HG03175 (cell line): Measurements from ENCODE around the gene ANKRD65.
"Not testable (repeated sequence)": the region's sequence is repeated elsewhere in the genome, so short reads cannot be mapped to it uniquely, and the experiment has no call there.

Experiments used
- ATAC-seq: cut with Tn5 transposase; IDR thresholded peaks from one replicate; pipeline ENCODE4 v1.9.1; 2021; ENCODE audit warnings: mild to moderate bottlenecking, moderate library complexity; ENCODE audit not compliant: unreplicated experiment

ANKRD65 gene

DNA sequence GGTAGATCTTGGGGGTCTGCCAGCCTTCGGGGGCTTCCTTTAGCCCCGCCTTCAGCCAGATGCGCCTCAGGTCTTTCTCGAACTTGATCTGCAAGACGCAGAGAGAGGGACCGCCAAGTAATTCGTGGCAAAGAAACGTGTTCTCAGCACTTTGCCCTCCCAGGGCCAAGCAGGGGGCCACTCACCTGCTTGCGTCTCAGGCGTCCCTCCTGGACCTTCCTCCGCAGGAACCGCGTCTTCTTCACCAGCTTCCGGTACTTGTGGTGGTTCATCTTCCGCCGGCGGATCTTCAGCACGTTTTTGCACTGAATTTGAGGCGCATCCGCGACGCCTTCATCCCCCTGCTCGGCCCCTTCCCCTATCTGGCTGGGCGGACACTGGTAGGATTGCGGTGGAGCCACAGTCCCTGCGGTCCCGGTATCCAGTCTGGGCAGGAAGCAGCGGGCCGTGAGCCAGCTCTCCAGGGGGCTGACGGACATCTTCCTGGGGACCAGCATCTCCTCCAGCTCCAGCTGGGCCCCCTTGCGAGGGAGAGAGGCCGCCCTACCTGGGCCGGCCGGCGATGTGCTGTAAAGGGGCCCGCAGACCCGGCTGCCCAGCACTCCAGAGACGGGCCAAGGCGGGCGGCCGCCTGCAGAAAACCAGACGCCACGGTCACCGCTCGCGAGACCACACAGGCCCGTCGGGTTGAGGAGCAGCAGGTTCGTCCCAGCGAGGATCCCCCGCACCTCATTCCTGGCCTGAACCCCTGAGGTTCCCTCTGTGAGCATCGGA lies 47.1 kb downstream of the ANKRD65 start:
- no peak for ATAC-seq

GRCh38 chr1:1373051-1373814 lies 47.8 kb downstream of the ANKRD65 start:
- ATAC-seq: no peak

- ATAC-seq: no peak
These were observed 49.0 kb downstream of the ANKRD65 start for GRCh38 chr1:1371746-1372711.

DNA sequence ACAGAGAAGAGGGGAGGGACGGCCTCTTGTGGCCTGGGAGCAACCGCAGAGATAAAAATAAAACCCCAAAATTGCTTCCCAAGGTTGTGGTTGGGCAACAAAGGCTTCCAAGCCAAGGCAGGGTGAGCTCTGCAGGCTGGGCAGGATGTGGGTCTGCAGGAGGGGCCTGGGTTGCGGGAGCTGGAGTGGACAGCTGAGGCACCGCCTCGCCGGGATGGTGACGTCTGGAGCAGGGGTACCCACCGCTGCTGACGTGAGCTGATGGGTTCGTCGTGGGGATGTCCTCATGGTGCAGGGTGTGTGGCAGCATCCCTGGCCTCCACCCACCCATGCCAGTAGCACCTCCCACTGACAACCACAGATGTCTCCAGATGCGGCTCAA lies 49.7 kb downstream of the ANKRD65 start:
- no peak for ATAC-seq

- ATAC-seq: no peak
These were observed 50.2 kb downstream of the ANKRD65 start for GRCh38 chr1:1370771-1371300.

- not testable (repeated sequence) for ATAC-seq
These were observed 51.0 kb downstream of the ANKRD65 start for GRCh38 chr1:1370094-1370493.
